Aorta (tissue), 5 donors: Measurements from ENCODE around the gene TAGLN2. TPM values are rescaled to one million over a fixed set of nuclear protein-coding genes. Genes with fewer than 3 reads are reported as not detected.

ENCODE experiments used
- ATAC-seq: fragments of 200-7000 bp; cut with Tn5 transposase; one replicate; pipeline ENCODE4 v1.9.1; 2022; ENCODE audit warnings: moderate library complexity; ENCODE audit not compliant: low FRiP score
- DNase-seq, 2 donors: peaks; one replicate each; pipeline ENCODE4 v3.0.0-alpha.2; 2020
- H3K27ac ChIP-seq, 2 donors: one replicate each; pipeline ENCODE4 v1.5.1; 2013; ENCODE audit warnings: low read length in 2 of 2, mild to moderate bottlenecking in 2 of 2, moderate library complexity in 2 of 2, control low read depth in 1 of 2, inconsistent platforms in 1 of 2, low read depth in 1 of 2
- H3K27me3 ChIP-seq, 2 donors: one replicate each; pipeline ENCODE4 v1.6.1; 2013; ENCODE audit warnings: control low read depth in 1 of 2, low read length in 1 of 2, mild to moderate bottlenecking in 1 of 2, moderate library complexity in 1 of 2; ENCODE audit not compliant: insufficient read depth in 2 of 2, control insufficient read depth in 1 of 2
- H3K36me3 ChIP-seq, 2 donors: one replicate each; pipeline ENCODE4 v1.6.1; 2013; ENCODE audit warnings: control low read depth in 1 of 2, low read length in 1 of 2, mild to moderate bottlenecking in 1 of 2; ENCODE audit not compliant: insufficient read depth in 2 of 2, control insufficient read depth in 1 of 2
- H3K4me1 ChIP-seq, 2 donors: one replicate each; pipeline ENCODE4 v1.6.1; 2013; ENCODE audit warnings: low read length in 2 of 2, control low read depth in 1 of 2, mild to moderate bottlenecking in 1 of 2, moderate library complexity in 1 of 2; ENCODE audit not compliant: insufficient read depth in 2 of 2, control insufficient read depth in 1 of 2
- H3K4me3 ChIP-seq, 2 donors: one replicate each; pipeline ENCODE4 v1.5.1; 2013; ENCODE audit warnings: low read length in 2 of 2, control low read depth in 1 of 2, mild to moderate bottlenecking in 1 of 2
- H3K9me3 ChIP-seq: one replicate; pipeline ENCODE4 v1.6.1; 2013; ENCODE audit warnings: mild to moderate bottlenecking, low read length; ENCODE audit not compliant: control insufficient read depth
- WGBS, 2 donors: extraction: QIAGEN DNeasy Blood & Tissue Kit; methylation state at CpG; one replicate each; pipeline ENCODE4 v1.1.7; 2013; 5-methylcytosine and 5-hydroxymethylcytosine counted together
- intact Hi-C, 2 donors: fragments of 100-400 bp; cut with DNase I; formaldehyde crosslinking; loops; one replicate each; pipeline versions ENCODE4 v1.14.2 to v1.15.0; 2022
- polyA plus RNA-seq, 2 donors: library from polyadenylated mRNA; stranded (reverse); fragments of 200-250 nt; gene quantifications; one replicate each; pipeline ENCODE4 v1.2.3, GENCODE V29; 2013
- total RNA-seq, 2 donors: library from RNA; stranded (reverse); fragmentation: NEBNext Ultra II Directional; extraction: Animal tissue kit (Norgen Biotek cat#: 25700); gene quantifications; one replicate each; pipeline ENCODE4 v1.2.1, GENCODE V29; 2021
- donor health status: healthy with polysubstance abuse.
- donor health status: Bipolar disorder and iron deficiency.
- donor health status: DM: no; HTN: no; CAD: no.
- donor health status: DM: no; HTN: no; CAD: no.
- donor health status: DM: yes; HTN: yes; CAD: no.

Gene TAGLN2
- total and polyA plus RNA-seq, 4 donors: 316 to 383 (median 350) TPM

DNA sequence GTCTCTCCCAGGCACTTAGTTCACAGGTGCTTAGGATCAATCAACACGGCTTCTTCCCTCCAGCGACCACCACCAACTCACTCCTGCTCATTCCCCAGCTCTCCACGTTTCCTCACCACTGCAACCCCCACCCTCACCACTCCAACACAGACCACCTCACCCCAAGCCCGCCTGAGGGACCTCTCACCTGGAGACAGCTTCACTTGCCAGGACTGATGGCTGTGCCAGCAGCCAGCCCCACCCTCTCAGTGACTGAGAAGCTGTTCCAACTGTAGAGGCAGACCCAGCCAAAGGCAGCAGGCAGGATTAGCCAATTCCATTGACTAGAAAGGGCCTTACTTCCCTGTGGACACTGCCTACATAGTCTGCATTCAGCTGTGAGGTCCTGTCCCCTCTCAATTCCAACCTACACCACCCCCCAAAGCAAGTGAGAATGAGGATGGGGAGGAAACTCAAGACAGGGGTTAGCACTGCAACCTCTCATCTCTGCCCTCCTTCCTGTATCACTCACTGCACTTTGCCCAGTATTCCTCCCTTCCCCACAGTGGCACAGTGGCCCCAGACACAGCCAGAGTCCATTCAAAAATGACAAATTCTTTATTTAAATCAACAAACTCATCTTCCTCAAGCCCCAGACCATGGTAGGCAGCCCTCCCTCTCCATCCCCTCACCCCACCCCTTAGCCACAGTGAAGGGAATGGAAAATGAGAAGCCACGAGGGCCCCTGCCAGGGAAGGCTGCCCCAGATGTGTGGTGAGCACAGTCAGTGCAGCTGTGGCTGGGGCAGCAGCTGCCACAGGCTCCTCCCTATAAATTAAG, 7.6 kb downstream of the TAGLN2 start:
- intact Hi-C loops: no loop called here
- WGBS, 2 donors: 54 to 57% methylated on average over 5 of the region's 5 CpGs
- H3K27ac ChIP-seq: peak overlapping the region in 1 of 2 donors; percentile 25
- no peak overlapping the region for H3K4me3 ChIP-seq
- no peak for ATAC-seq
- peaks cover 4 to 9% of the 10 kb centered on the region in 2 donors for H3K36me3 ChIP-seq
- H3K9me3 ChIP-seq: no peaks in the 10 kb centered on the region
- peak; percentile 46 to 63 for DNase-seq
- H3K27me3 ChIP-seq: no peaks in the 10 kb centered on the region
- H3K4me1 ChIP-seq: peaks cover 0 to 2% of the 10 kb centered on the region in 2 donors

DNA sequence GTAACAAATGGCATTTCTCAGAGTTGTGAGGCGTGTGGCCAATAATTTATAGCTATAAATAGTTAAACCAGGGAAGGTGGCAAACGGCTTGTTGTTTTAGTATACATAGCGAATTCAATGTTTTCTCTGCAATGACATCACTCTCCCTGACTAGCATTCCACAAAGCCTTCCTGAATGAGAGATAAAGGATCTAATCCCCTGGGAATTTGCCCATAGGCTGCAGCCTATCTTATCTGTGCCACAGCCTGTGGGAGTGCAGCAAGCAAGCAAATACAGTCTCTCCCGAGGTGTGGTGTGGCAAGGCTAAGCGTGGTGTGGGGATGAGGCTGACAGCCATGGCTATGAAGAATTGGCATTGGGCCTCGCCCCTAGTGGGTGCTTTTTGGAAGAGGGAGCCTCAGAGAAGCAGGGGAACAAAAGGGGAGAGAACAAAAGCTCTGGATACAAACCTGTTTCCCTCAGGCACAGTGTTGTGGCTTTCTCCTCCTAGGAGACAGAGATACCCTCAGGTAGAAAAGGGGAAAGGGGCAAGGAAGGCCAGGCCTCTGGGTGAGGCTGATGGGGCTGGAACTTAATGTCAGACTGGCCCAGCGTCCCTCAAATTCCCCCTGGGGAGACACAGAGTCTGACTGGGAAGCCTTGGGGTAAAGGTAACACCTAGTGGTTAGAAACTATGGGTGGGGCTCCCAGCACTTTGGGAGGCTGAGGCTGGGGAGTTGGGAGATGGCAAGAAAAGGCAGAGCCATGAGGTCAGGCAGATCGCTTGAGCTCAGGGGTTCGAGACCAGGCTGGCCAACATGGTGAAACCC, 8.9 kb downstream of the TAGLN2 start:
- peak overlapping the region in 1 of 2 donors; percentile 82 for H3K27ac ChIP-seq
- 24 to 26% methylated on average over 9 of the region's 9 CpGs for WGBS, 2 donors
- H3K36me3 ChIP-seq: peaks cover 4 to 9% of the 10 kb centered on the region in 2 donors
- H3K4me1 ChIP-seq: peaks cover 0 to 2% of the 10 kb centered on the region in 2 donors
- intact Hi-C loops: no loop called here
- no peaks in the 10 kb centered on the region for H3K9me3 ChIP-seq
- H3K4me3 ChIP-seq: no peak overlapping the region
- ATAC-seq (no peak), DNase-seq (peak; percentile 33 to 71)
- H3K27me3 ChIP-seq: no peaks in the 10 kb centered on the region

DNA sequence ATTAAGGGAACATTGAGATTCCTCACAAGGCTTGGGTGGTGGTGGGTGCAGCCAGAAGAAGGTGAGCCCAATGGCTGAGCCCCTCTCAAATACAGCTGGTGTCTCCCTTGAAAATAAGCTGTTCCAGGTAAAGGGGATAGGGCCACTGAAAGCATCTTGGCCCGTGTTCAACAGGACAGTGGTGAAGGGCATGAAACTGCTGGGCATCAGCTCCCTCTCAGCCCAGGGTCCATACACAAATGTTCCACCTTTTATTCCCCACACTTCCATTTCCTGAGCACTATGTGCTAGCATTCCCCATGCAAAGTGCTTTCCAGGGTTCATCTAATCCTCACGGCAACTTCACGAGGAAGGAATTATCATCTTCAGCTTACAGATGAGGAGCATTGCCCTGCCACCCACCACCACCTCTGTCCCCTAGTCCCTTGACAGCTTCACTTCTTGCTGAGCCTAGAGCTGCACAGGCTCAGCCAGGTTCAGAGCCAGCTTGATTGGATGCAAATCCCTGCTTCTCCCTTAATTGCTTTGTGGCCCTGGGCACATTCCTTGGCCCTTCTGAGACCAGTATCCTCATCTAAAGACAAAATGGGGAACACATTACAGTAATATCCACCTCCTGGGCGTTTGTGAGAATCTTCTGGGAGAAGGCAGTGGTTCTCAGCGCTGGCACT, 9.6 kb downstream of the TAGLN2 start:
- H3K27me3 ChIP-seq: no peaks in the 10 kb centered on the region
- DNase-seq (peak; percentile 16 to 24), ATAC-seq (no peak)
- H3K36me3 ChIP-seq: peaks cover 4 to 9% of the 10 kb centered on the region in 2 donors
- 17 to 29% methylated on average over 5 of the region's 5 CpGs for WGBS, 2 donors
- peak overlapping the region in 1 of 2 donors; percentile 64 for H3K27ac ChIP-seq
- H3K4me1 ChIP-seq: peaks cover 0 to 2% of the 10 kb centered on the region in 2 donors
- no peak overlapping the region for H3K4me3 ChIP-seq
- no peaks in the 10 kb centered on the region for H3K9me3 ChIP-seq
- intact Hi-C loops: no loop called here

DNA sequence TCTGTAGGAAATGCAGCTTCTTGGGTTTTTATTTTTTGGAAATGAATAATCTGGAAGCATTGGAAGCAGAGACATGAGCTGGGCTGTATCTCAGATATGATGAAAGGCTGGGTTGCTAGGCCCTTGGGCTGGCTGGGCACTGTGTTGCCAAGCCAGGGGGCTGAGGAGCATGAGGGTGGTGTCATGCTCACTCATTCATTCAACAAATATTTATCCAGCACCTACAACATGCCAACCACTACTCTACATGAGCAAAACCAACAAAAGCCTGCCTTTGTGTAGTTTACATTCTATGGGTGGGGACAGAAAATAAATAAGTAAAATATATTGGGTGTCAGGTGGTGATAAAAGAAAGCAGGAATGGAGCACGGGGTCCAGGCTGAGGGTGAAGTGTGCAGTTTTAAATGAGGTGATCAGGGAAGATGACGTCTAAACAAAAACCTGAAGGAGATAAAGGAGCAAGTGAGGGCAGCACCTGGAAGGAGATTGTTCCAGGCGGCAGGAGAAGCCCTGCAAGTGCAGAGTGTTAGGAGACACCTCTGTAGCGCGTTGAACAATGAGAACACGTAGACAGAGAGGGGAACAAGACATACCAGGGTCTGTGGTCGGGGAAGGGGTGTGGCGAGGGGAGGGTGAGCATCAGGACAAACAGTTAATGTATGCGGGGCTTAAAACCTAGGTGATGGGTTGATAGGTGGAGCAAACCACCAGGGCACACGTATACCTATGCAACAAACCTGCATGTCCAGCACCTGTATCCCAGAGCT, 10.9 kb downstream of the TAGLN2 start:
- intact Hi-C loops: no loop called here
- DNase-seq: peak; percentile 22 to 55
- peaks cover 0 to 2% of the 10 kb centered on the region in 2 donors for H3K4me1 ChIP-seq
- 87% methylated on average over 10 of the region's 10 CpGs for WGBS, 2 donors
- no peak overlapping the region for H3K27ac ChIP-seq
- no peaks in the 10 kb centered on the region for H3K9me3 ChIP-seq
- no peak overlapping the region for H3K4me3 ChIP-seq
- peaks cover 4 to 5% of the 10 kb centered on the region in 2 donors for H3K36me3 ChIP-seq
- ATAC-seq: no peak
- H3K27me3 ChIP-seq: no peaks in the 10 kb centered on the region

DNA sequence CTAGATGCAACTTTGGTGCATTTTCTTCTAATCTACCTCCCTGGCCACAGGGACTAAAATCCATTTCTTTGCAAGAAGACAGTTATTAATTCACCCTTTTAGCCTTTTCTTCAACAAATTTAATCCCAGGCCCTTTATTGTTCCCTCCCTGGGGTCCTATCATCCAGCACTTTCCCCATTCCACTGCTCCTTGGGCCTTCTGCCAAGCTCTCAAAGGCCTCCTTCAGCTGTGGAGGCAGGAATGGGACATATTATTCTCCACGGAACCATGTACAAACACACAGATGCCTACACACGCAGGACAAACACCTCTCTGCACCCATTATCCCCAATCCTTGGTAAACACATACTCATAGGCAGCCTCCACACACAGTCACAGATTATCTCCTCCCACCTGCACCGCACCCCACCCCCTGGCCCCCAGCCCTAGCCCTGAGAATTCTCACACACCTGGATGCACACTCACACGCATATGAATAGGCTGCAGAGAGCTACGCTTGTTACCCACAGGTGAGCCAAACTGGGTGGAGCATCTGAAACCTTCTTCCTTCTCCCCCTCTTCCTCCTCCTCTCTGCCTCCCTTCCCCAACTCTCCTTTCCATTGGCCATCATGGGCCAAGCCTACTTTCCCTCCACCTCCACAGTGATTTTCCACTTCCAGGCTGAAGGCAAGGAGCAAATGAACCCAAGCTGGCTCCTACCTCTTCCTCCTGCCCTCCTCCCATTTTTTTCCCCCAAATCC, 11.7 kb downstream of the TAGLN2 start:
- H3K27me3 ChIP-seq: no peaks in the 10 kb centered on the region
- DNase-seq: peak; percentile 29 to 40
- no peak overlapping the region for H3K4me3 ChIP-seq
- WGBS, 2 donors: 63 to 82% methylated on average over 5 of the region's 5 CpGs
- intact Hi-C loops: no loop called here
- no peak for ATAC-seq
- peaks cover 0 to 2% of the 10 kb centered on the region in 2 donors for H3K4me1 ChIP-seq
- peaks cover 2 to 4% of the 10 kb centered on the region in 2 donors for H3K36me3 ChIP-seq
- no peaks in the 10 kb centered on the region for H3K9me3 ChIP-seq
- H3K27ac ChIP-seq: no peak overlapping the region

DNA sequence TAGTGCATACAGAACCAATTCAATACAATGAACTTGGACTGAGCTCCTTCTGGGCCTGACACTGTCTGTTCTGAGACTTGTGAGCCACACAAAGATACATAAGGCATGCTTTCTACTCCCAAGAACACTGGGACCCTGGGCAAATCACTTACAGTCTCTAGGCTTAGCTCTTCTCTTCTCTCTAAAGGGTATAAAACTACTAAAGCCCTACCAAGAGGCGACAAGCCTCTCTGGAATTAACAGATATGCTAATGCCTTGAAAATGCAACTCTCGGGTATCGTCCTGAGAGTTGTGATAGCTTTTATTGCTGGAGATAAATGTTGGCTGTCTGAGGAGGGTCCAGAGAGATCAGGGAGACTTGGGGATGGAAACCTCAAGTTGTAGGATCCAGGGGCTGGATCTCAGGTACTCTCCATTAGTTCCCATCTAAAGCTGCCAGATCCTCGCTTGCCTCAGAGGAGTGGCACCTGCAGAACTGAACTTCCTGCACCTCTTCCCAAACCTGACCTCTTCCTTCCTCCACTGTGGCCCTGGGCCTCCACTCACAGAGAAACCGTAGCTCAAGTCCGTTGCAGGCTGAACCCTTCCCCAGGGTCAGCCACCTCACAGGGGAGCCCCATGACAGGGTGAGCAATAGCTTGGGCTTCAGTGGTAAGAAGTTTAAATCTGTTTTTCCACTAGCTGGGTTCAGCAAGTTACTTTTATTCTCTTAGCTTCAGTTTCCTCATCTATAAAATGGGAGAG, 13.8 kb downstream of the TAGLN2 start:
- peak; percentile 44 to 50 for DNase-seq
- H3K27ac ChIP-seq: peak overlapping the region; percentile 34 to 92
- WGBS, 2 donors: 75 to 82% methylated on average over 6 of the region's 6 CpGs

DNA sequence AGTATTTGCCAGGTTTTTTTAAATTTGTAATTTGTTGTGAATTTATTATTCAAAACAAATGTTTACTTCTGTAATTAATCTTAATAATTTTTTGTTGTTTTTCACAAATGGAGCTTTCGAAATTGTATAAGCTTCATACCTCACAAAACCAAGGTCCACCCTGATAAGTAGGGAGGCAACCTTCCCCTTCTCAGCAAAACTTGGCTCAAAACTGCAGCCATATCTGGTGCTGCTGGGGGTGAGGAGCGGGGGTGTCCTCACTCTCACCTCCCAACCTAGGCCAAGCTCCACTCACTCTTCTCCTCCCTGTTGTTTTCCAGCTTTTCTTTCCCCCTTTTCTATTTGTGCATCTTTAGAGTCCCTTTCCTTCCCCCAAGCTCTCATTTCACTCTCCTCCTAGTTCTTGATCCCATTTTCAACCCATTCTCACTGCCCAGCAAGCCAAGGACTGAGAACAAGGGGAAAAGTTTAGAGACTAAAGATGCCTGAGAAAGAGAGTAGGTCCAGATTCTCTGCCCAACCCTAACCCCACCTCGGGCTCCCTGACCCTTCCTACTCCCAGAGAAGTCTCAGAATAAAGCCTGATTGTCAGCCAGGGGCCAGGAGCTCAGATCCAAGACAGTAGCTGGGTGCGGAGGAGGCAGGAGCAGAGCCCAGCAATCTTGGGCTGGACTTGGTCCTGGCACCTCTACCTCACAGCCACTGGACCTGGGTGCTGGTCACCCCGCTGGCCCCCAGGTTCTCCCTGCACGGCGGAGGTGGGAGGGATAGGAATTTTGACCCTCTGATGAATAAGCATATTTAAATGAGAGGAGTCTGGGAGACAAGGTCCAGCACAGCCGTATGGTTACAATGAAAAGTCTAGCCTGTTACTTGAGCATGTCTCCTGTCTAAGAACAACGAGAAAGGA, 17.0 kb downstream of the TAGLN2 start:
- Histone ChIP-seq H3K27me3 (no peaks in the 10 kb centered on the region), H3K9me3 (no peaks in the 10 kb centered on the region), H3K4me3 (no peak overlapping the region), H3K27ac (no peak overlapping the region), H3K36me3 (no peaks in the 10 kb centered on the region), H3K4me1 (no peaks in the 10 kb centered on the region)
- intact Hi-C loops: no loop called here
- peak; percentile 31 to 32 for DNase-seq
- no peak for ATAC-seq
- 68 to 73% methylated on average over 8 to 9 of the region's 9 CpGs for WGBS, 2 donors

More for the DNA sequence above, 13.8 kb downstream of the TAGLN2 start:
- intact Hi-C loops: no loop called here
- Histone ChIP-seq H3K4me3 (no peak overlapping the region), H3K9me3 (no peaks in the 10 kb centered on the region), H3K27me3 (no peaks in the 10 kb centered on the region), H3K36me3 (no peaks in the 10 kb centered on the region), H3K4me1 (peaks cover 0 to 2% of the 10 kb centered on the region in 2 donors)
- no peak for ATAC-seq
